ENCODE measurements around the gene C1QTNF5. TPM values are rescaled to one million over a fixed set of nuclear protein-coding genes. Genes with fewer than 3 reads are reported as not detected.
"Not testable (repeated sequence)": the region's sequence is repeated elsewhere in the genome, so short reads cannot be mapped to it uniquely, and the experiment has no call there.

C1QTNF5 gene
- not detected for polyA plus RNA-seq (ENCODE audit: low read depth in 6 of 6)

DNA sequence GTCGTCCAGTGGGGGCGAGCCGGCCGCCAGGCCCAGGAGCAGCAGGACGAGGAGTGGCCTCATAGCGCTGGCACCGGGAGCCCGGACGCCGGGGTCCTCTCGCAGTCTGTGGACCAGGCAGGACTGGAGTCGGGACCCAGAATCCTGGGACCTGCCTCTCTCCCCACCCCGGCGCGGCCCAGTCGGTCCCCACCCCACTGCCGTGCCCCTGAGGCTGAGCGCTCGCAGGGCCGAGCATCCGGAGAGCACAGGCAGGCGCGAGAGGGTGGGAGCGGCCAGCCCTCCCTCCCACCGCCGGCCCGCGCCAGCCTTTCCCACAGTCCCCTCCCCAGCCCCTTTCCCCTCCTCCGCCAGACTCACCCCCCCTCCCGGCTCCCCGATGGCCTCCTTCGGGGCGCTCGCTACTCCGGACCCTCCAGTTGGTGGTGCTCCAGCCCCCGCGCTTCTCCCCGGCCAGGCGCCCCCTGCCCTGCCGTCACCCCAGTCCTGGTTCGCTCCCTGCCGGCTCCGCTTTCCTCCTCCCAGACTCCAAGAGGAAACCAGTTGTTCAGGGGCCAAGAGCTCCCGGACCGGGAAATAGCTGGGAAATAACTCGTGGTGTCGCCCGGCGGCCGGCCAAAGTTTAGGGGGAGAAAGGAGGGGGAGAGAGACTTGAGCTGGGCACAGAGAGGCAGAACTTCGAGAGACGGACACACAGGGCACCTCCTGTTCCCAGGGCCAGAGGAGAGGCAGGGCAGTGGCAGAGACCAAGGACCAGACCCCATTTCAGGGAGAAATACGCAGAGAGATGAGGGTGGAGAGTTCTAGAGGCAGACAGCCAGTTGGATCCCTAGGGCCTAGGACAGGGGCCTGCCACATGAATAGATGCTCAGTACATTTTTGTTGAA lies at the start of gene C1QTNF5:
Gene C1QTNF5, minus strand, starts transcription at position 549 of the 887 bp plus-strand sequence. Its CDS starts 486 bp downstream, at position 63.
- Mint-ChIP-seq H3K27ac (peak within 1 kb of the TSS in 1 of 6 donors; percentile 2), H3K4me1 (peaks cover 19 to 53% (median 46%) of the 10 kb centered on the region in 3 donors), H3K9me3 (no peaks in the 10 kb centered on the region), H3K4me3 (peak within 1 kb of the TSS in 7 of 8 donors; percentile 0 to 87 (median 48)), H3K36me3 (peaks cover 0 to 11% of the 10 kb centered on the region in 2 donors), H3K27me3 (peaks cover 26 to 56% (median 56%) of the 10 kb centered on the region in 3 donors)
- ATAC-seq (ENCODE audit: low read depth in 2 of 2) (no peak), DNase-seq (no peak)

- H3K27me3 Mint-ChIP-seq, result peaks cover 14 to 30% (median 29%) of the 10 kb centered on the region in 3 donors
- no peak overlapping the region for H3K4me3 Mint-ChIP-seq
- H3K36me3 Mint-ChIP-seq, result no peaks in the 10 kb centered on the region
- H3K4me1 Mint-ChIP-seq, result no peaks in the 10 kb centered on the region
- H3K27ac Mint-ChIP-seq, result peak overlapping the region in 1 of 6 donors; percentile 31
- DNase-seq (no peak), ATAC-seq (ENCODE audit: low read depth in 2 of 2) (peak; percentile 32 to 45)
- H3K9me3 Mint-ChIP-seq, result no peaks in the 10 kb centered on the region
Observed at GRCh38 chr11:119389611-119390254, 49.0 kb upstream of the C1QTNF5 start.

DNA sequence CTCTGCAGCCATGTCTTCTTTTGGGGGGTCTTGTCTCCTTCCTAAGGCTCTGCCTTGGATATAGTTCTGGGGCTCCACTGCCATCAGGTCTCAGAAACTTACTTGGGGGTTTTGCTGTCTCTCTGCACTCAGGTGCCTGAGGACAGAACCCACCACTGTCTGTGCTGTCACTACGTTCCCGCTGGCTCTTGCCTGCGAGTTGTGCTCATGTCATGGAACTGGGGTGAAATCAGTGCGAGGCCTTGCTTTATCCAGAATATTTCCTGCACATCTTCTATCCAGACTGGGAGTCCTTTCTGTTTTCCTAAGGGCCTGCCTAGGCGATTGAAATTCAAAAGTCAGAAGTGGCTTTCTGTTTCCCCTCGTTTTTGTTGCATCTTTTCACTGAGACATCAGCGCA lies 47.4 kb upstream of the C1QTNF5 start:
- DNase-seq (no peak), ATAC-seq (ENCODE audit: low read depth in 2 of 2) (no peak)
- Mint-ChIP-seq H3K27me3 (peaks cover 12 to 24% (median 23%) of the 10 kb centered on the region in 3 donors), H3K9me3 (no peaks in the 10 kb centered on the region), H3K36me3 (no peaks in the 10 kb centered on the region), H3K27ac (no peak overlapping the region), H3K4me1 (no peaks in the 10 kb centered on the region), H3K4me3 (no peak overlapping the region)

DNA sequence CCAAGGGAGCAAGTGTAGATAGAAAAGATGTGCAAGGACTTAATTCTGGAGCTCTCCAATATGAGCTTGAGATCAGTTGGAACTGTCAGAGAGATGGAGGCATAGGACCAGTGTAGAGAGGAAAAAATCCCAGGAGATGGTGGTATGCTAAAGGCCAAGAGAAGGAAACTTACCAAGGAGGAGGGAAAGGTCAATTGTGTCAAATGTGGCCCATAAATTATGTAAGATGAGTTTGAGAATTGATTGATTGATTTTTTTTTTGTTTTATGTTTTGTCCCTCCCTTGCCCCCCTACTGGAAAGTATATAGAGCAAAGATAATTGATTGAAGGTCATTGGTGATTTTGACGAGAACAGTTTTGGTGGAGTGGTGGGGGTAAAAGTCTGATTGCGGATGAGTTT lies 43.6 kb upstream of the C1QTNF5 start:
- DNase-seq (no peak), ATAC-seq (ENCODE audit: low read depth in 2 of 2) (no peak)
- Mint-ChIP-seq H3K9me3 (no peaks in the 10 kb centered on the region), H3K27me3 (peaks cover 0 to 17% (median 16%) of the 10 kb centered on the region in 3 donors), H3K36me3 (no peaks in the 10 kb centered on the region), H3K4me1 (peaks cover 0 to 6% (median 0%) of the 10 kb centered on the region in 3 donors), H3K4me3 (no peak overlapping the region), H3K27ac (no peak overlapping the region)

DNA sequence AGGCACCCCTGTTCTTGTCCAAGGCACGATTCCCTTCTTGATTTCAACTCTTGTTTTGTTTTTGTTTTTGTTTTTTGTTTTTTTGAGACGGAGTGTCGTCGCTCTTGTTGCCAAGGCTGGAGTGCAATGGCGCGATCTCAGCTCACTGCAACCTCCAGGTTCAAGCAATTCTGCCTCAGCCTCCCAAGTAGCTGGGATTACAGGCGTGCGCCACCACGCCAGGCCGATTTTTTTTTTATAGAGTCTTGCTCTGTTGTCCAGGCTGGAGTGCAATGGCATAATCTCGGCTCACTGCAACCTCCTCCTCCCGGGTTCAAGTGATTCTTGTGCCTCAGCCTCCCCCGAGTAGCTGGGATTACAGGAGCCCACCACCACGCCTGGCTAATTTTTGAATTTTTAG lies 41.8 kb upstream of the C1QTNF5 start:
- H3K27me3 Mint-ChIP-seq, result peaks cover 0 to 12% (median 5%) of the 10 kb centered on the region in 3 donors
- ATAC-seq (ENCODE audit: low read depth in 2 of 2); DNase-seq; H3K9me3 Mint-ChIP-seq; H3K4me3 Mint-ChIP-seq; H3K36me3 Mint-ChIP-seq; H3K27ac Mint-ChIP-seq; H3K4me1 Mint-ChIP-seq: not testable (repeated sequence)

- Mint-ChIP-seq H3K4me1 (peaks cover 0 to 6% (median 0%) of the 10 kb centered on the region in 3 donors), H3K27me3 (peaks cover 0 to 11% (median 5%) of the 10 kb centered on the region in 3 donors), H3K36me3 (no peaks in the 10 kb centered on the region), H3K9me3 (no peaks in the 10 kb centered on the region), H3K4me3 (no peak overlapping the region), H3K27ac (no peak overlapping the region)
- DNase-seq, result no peak
- no peak for ATAC-seq (ENCODE audit: low read depth in 2 of 2)
Observed at GRCh38 chr11:119382101-119382500, 41.4 kb upstream of the C1QTNF5 start.

- ATAC-seq (ENCODE audit: low read depth in 2 of 2) (peak; percentile 97 to 98), DNase-seq (peak; percentile 97)
- Mint-ChIP-seq H3K4me3 (peak within 1 kb of the TSS in 1 of 8 donors; percentile 12), H3K4me1 (peaks cover 0 to 6% (median 0%) of the 10 kb centered on the region in 3 donors), H3K9me3 (no peaks in the 10 kb centered on the region), H3K27me3 (peaks cover 4 to 7% (median 5%) of the 10 kb centered on the region in 3 donors), H3K27ac (peak within 1 kb of the TSS in 2 of 6 donors; percentile 56 to 77), H3K36me3 (no peaks in the 10 kb centered on the region)
Observed at GRCh38 chr11:119381181-119381988, 40.7 kb upstream of the C1QTNF5 start, which contains the start of gene USP2. TSS of gene USP2 (minus strand) at chr11:119381690. CDS start at chr11:119373480, 8,210 bp downstream.

GRCh38 chr11:119380827-119381180 lies 40.1 kb upstream of the C1QTNF5 start:
- Mint-ChIP-seq H3K27ac (peak overlapping the region in 1 of 6 donors; percentile 77), H3K27me3 (peaks cover 5 to 10% (median 7%) of the 10 kb centered on the region in 3 donors), H3K36me3 (no peaks in the 10 kb centered on the region), H3K4me3 (no peak overlapping the region), H3K4me1 (peaks cover 0 to 6% (median 0%) of the 10 kb centered on the region in 3 donors), H3K9me3 (no peaks in the 10 kb centered on the region)
- DNase-seq (no peak), ATAC-seq (ENCODE audit: low read depth in 2 of 2) (no peak)

- H3K36me3 Mint-ChIP-seq, result no peaks in the 10 kb centered on the region
- H3K4me1 Mint-ChIP-seq, result peaks cover 0 to 6% (median 0%) of the 10 kb centered on the region in 3 donors
- H3K27me3 Mint-ChIP-seq, result peaks cover 5 to 12% (median 7%) of the 10 kb centered on the region in 3 donors
- DNase-seq (no peak), ATAC-seq (ENCODE audit: low read depth in 2 of 2) (no peak)
- H3K9me3 Mint-ChIP-seq, result no peaks in the 10 kb centered on the region
- peak overlapping the region in 1 of 8 donors; percentile 12 for H3K4me3 Mint-ChIP-seq
- peak overlapping the region in 4 of 6 donors; percentile 12 to 77 (median 36) for H3K27ac Mint-ChIP-seq
Observed at GRCh38 chr11:119380160-119380826, 39.6 kb upstream of the C1QTNF5 start.

DNA sequence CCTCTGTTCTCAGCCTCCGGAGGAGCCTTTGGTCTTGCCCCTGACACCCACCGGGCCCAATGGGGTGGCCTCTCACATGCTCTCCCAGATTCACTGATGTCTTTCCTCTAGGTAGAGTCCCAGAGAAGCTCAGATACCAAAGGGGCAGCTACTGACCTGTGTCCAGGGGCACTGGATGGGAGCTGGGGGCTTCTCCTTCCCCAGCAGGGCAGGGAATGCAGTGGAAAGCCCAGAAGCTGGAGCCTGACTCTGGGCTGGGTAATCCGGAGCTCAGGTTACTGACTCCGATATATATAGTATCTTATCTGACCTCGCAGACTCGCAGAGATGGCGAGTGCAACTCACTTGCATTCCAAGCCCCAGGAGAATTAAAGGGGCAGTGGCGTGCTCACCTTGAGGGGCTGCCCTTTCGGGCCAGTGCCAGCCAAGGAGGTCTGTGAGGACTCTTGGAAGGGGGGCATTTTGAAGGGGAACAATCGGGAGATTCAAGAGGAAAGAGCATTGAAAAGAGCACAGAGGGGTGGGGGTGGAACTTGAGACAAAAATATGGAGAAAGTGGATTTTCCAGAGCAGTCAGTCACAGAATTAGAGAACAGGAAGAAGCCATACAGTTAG lies 38.3 kb upstream of the C1QTNF5 start:
- H3K4me1 Mint-ChIP-seq, result peaks cover 0 to 6% (median 0%) of the 10 kb centered on the region in 3 donors
- DNase-seq (no peak), ATAC-seq (ENCODE audit: low read depth in 2 of 2) (no peak)
- H3K4me3 Mint-ChIP-seq, result peak overlapping the region in 1 of 8 donors; percentile 26
- H3K27ac Mint-ChIP-seq, result peak overlapping the region in 2 of 6 donors; percentile 8 to 94
- no peaks in the 10 kb centered on the region for H3K9me3 Mint-ChIP-seq
- H3K36me3 Mint-ChIP-seq, result no peaks in the 10 kb centered on the region
- peaks cover 5 to 12% (median 7%) of the 10 kb centered on the region in 3 donors for H3K27me3 Mint-ChIP-seq

- no peak overlapping the region for H3K4me3 Mint-ChIP-seq
- H3K36me3 Mint-ChIP-seq, result no peaks in the 10 kb centered on the region
- DNase-seq (no peak), ATAC-seq (ENCODE audit: low read depth in 2 of 2) (no peak)
- H3K9me3 Mint-ChIP-seq, result no peaks in the 10 kb centered on the region
- peaks cover 5 to 12% (median 7%) of the 10 kb centered on the region in 3 donors for H3K27me3 Mint-ChIP-seq
- H3K27ac Mint-ChIP-seq, result no peak overlapping the region
- peaks cover 0 to 6% (median 0%) of the 10 kb centered on the region in 3 donors for H3K4me1 Mint-ChIP-seq
Observed at GRCh38 chr11:119377961-119378667, 37.4 kb upstream of the C1QTNF5 start.
